ENCODE results near the gene TMEM134.
"Not testable (repeated sequence)": the region's sequence is repeated elsewhere in the genome, so short reads cannot be mapped to it uniquely, and the experiment has no call there.

The TMEM134 gene

DNA sequence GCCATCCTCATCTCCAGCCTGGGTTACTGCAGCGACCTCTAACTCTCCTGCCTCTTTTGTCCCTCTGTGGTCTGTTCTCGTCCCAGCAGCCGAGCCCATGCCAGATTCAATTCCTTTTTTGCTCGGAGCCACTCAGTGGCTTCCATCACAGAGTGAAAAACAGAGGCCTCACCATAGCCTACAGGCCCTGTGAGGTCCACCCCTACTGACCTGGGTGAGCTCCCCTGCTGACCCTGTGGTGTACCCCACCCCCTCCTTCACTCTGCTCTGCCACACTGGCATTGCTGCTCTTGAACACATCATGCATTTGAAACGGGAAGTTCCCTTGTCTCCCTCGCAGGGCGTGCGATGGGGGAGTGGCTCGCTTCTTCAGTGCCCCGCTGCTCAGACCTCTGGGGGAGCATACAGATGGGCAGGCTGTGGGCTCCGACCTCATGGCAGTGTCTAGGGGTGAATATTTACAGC, 15.8 kb upstream of the TMEM134 start:
- DNase-seq, result no peak

GRCh38 chr11:67483831-67484665, 15.0 kb upstream of the TMEM134 start:
- DNase-seq, result no peak

DNA sequence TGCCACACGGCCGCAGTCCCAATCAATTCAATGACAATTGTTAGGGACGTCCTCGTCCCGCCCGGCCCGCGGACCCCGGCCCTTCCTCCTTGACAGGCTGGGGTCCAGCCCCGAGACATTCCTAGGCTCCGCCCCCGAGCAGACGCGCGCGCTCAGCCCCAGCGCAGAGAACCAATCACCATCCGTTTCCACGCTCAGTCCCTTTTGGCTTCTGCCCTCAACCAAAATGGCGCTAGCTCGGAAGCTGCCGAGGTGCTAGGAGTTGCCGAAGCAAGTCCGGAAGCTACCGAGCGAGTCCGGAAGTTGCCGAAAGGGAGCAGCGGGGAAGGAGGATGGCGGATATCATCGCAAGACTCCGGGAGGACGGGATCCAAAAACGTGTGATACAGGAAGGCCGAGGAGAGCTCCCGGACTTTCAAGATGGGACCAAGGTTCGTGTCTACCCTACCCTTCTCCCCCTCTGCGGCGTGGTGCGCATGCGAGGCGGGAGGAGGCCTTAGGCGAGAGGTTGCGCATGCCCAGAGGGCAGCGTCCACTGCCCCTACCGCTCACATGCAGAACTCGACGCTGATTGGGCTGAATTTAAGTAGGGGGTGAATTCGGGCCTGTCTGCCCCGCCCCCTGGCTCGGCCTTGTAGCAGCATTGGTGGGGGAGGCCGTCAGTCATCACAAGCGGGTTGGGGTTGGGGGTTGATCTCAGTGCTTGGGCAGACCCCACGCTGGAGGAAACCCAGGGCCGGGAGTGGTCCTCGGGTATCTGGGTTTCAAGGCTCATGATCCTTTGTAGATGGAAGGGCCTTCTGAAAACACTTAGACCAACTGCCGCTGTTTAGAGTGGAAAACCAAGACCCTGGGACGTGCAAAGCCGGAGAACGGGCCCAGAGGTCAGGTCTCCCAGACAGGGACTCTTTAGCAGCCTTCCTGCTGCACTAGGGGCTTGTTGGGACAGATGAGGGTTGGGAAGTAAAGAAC, 14.1 kb upstream of the TMEM134 start, which contains the start of gene AIP:
TSS of gene AIP (plus strand) at position 200 of the 972 bp plus-strand sequence. CDS start at position 333, 133 bp downstream.
- peak; percentile 99 for DNase-seq

DNA sequence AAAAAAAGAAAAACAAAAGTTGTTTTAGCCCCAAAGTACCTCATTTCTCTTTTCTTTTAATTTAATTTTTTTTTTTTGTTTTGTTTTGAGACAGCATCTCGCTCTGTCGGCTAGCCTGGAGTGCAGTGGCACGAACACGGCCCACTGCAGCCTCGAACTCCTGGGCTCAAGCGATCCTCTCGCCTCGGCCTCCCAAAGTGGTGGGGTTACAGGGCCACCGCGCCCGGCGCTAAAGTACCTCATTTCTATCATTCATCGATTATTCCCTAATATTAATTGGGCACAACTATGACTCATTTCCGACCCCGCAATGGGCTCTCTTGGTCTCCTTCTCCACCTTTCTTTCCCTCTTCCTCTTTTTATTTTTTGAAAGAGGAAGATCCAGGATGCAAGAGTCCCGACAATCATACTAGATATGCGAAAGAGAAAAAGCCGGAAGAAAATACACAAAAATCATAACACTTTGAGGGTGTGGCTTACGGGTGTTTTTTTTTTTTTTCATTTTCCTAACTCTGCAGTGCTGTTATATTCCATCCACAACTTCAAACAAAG, 13.3 kb upstream of the TMEM134 start:
- DNase-seq, result no peak

GRCh38 chr11:67477344-67478050, 8.4 kb upstream of the TMEM134 start:
- not testable (repeated sequence) for DNase-seq

GRCh38 chr11:67476692-67477091, 7.6 kb upstream of the TMEM134 start:
- DNase-seq, result not testable (repeated sequence)

DNA sequence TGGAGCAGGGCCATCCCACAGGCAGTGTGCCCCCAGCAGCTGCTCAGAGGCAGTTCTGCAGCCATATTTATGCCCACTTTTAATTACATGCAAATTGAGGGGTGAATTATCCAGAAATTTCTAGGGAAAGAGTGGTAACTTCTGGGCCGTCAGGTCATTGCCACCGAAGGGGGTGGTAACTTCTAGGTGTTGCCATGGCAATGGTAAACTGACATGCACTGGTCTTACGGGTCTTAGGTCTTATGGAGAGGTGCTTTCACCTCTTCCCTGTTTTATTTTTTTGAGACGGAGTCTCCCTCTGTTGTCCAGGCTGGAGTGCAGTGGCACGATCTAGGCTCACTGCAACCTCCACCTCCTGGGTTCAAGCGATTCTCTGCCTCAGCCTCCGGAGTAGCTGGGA, 3.8 kb upstream of the TMEM134 start:
- DNase-seq, result no peak

DNA sequence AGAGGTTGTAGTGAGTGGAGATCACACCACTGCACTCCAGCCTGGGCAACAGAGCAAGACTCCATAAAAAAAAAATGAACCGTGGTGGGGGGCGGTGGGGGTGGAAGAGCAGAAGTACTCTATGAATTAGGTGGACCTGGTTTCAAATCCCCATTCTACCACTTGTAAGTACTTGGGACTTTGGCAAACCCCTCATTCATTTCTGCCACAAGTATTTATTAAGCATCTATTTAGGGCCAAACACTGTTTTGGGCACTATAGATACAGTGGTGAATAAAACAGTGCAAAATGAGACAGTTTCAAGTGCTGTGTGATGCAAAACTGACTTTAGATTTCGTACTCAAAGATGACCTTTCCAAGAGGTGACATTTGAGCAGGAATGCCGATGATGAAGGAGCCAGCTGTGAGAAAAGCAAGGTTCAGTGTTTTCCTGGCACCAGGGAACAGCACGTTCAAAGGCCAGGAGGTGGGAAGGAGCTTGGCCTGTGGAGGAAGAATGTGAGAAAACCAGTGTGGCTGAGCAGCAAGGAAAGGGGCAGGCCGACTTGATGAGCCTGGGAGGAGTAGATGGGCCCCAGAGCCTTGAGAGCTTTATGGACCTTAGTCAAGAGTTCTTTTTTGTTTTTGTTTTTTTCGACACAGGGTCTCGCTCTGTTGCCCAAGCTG, 1.4 kb upstream of the TMEM134 start:
- DNase-seq, result no peak

- no peak for DNase-seq
These were observed 409 bp upstream of the TMEM134 start for GRCh38 chr11:67469508-67469811.

DNA sequence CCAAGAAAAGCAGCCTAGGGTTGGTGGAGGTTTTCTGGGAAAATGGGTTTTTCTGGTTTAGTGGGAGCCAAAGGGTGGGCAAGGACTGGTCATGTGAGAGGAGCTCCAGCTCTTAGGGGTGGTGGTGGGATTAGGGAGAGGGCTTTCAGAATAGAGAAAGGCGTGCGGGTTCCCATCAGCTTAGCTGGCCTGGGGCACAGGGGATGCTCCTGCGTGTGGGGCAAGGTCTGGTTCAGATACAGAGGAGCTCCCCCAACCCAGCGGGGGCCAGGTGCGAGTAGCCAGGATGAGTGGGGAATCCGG, 644 bp downstream of the TMEM134 start:
- DNase-seq, result no peak

- no peak for DNase-seq
These were observed 995 bp downstream of the TMEM134 start for GRCh38 chr11:67468056-67468455.

DNA sequence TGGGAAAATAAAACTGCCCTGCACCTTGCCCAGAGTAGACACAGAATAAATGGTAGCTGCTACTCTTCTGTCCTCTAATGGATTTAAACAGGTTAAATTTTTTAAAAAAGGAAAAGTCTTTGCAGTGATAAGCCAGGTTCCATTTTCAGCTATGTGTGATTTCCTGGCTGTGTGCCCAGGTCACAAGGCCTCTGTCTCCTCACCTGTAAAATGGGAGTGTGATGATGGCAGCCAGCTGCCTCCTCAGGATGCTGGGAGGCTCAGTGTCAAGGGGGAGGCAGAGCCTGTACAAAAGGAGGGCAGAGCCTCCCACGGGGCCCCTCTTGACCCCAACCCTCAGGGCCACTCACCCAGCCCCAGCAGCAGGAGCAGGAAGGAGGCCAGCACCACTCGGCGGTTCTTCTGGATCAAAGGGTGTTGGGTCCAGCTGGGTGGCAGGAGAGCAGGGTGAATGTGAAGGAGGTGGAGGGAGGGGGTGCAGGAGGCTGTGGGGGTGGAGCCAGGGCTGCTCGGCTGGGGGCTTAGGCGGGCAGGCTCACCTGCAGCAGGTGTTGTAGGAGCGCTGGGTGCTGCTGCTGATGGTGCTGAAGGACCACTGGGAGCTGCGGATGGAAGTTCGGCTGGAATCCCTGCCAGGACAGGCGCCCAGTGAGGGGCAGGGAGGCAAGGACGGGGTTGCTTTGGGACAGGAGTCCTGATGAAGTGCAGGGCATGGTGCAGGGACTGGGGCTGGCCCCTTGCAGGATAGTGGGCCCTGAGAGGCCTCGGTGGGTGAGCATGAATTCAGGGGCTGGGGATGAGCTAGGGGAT, 1.9 kb downstream of the TMEM134 start:
- no peak for DNase-seq

GRCh38 chr11:67466367-67466766, 2.7 kb downstream of the TMEM134 start:
- no peak for DNase-seq

GRCh38 chr11:67465530-67465929, 3.5 kb downstream of the TMEM134 start:
- DNase-seq, result not testable (repeated sequence)

DNA sequence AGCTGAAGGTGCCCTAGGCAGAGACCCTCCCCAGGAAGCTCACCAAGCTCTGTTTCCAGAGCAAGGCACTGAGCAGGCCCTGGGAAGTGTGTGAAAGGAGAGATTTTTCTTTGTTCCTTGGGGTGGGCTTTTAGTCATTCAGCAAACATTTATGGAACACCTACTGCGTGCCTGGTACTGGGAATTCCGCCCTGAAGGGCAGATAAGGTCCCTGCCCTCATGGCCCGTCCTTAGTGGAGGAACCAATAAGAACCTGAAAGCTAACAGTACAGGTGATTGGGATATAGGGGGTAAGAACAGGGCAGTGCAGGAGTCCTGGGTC, 3.9 kb downstream of the TMEM134 start:
- DNase-seq, result no peak

GRCh38 chr11:67464411-67465188, 4.5 kb downstream of the TMEM134 start:
- DNase-seq, result no peak

- no peak for DNase-seq
These were observed 5.2 kb downstream of the TMEM134 start for GRCh38 chr11:67463680-67464410.

DNA sequence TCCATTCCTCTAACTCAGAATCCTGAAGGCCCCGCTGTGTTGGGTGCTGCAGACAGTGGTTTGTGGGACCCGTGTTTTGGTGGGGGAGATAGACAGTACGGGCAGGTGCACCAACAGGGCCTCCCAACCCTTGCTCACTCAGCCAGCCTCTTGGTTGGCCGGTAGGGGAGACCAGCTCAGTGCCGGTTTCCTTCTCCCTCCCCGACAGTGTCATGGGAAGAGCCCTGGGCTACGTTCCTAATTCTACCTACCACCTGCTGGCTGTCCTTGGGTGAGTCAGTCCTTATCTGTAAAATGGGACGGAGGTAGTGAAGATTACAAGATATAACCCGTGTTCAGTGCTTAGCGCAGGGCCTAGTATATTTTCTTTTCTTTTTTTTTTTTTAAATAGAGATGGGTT, 5.9 kb downstream of the TMEM134 start:
- no peak for DNase-seq

GRCh38 chr11:67458266-67458665, 10.8 kb downstream of the TMEM134 start:
- no peak for DNase-seq

DNA sequence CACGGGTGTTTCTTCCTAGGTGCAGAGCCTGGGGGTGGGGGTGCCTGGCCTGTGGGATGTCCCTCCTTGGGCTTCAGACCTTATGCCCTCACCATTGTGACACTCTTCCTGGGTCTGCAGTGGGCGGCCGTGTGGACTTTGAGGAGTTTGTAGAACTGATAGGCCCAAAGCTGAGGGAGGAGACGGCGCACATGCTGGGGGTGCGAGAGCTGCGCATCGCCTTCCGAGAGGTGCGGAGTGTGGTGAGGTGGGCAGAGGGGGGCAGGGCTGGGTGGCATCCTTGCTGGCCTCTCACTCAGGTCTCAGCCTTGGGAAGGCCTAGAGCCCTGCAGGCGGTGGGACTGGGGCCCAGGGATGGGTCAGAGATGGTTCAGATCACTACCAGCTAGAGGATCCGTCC, 11.6 kb downstream of the TMEM134 start:
- DNase-seq, result no peak

Measured in NCI-H446 (cell line).